Tibial artery (tissue), 4 donors: ENCODE measurements around the gene KLF13.

Source experiments
- DNase-seq, 2 donors: peaks; one replicate each; pipeline ENCODE4 v3.0.0-alpha.2; 2019
- H3K27ac ChIP-seq, 2 donors: fragments of 200-600 bp; sonication (generic) in 1 of 2; 1 replicate in 1 of 2; 2 replicates in 1 of 2; pipeline ENCODE4 v1.5.1; 2018 to 2019; ENCODE audit warnings: mild to moderate bottlenecking in 1 of 2
- H3K27me3 ChIP-seq, 2 donors: fragments of 200-600 bp; sonication (generic) in 1 of 2; one replicate each; pipeline versions ENCODE4 v1.5.1 to v1.6.0; 2016 to 2019
- H3K36me3 ChIP-seq, 3 donors: fragments of 200-600 bp; sonication (generic) in 2 of 3; one replicate each; pipeline ENCODE4 v1.5.1; 2016 to 2019; ENCODE audit warnings: mild to moderate bottlenecking in 2 of 3
- H3K4me1 ChIP-seq, 4 donors: fragments of 200-600 bp; sonication (generic) in 2 of 4; 1 replicate in 3 of 4; 2 replicates in 1 of 4; pipeline ENCODE4 v1.5.1; 2016 to 2019
- H3K4me3 ChIP-seq, 2 donors: fragments of 200-600 bp; sonication (generic) in 1 of 2; 1 replicate in 1 of 2; 2 replicates in 1 of 2; pipeline ENCODE4 v1.5.1; 2018 to 2019; ENCODE audit warnings: mild to moderate bottlenecking in 2 of 2
- H3K9me3 ChIP-seq, 3 donors: fragments of 200-600 bp; sonication (generic) in 1 of 3; one replicate each; pipeline ENCODE4 v1.5.1; 2016 to 2019
- CTCF ChIP-seq, 2 experiments: fragments of 200-600 bp in 1 of 2; fragments of 450-650 bp in 1 of 2; IDR thresholded peaks; one replicate each; pipeline ENCODE4 v1.5.1; 2017 to 2019; ENCODE audit warnings: antibody characterized with exemption in 2 of 2, mild to moderate bottlenecking in 1 of 2, moderate library complexity in 1 of 2
- intact Hi-C: fragments of 100-400 bp; cut with DNase I; formaldehyde crosslinking; loops from one replicate; pipeline ENCODE4 v1.15.0; 2023; ENCODE audit warnings: low total_unique reads

The KLF13 gene

DNA sequence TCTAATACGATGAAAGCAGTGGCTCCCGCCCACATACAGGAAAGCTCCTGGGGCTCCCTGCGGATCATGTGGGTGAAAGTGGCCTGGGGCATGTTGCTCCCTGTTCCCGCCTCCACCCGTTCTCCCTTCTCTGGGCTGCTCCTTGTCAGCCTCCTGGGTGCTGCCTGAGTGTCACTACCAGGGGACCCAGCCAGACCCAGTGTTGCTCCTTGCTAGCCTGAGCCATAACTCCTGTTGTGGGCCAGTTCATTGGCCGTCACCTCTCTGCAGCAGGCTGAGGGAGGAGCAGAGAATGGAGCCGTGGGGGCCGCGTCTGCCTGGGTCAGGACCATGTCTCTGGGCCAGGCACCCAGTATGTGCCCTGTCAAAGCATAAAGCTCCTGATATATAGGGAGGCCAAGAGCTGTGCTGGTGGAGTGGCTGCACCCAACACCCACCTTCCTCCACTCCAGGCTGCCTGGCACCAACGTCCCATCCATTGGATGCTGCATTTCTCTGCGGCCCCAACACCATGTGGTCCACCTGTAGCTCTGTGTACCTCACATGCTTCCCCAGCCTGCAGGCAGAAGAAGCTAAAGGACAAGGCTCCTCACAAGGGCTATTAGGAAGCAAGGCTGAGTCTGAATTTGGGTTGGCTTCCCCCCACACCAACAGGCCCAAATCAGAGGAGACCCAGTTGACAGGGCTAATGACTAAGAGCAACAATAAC, 40.5 kb downstream of the KLF13 start:
- Histone ChIP-seq H3K27me3 (no peaks in the 10 kb centered on the region), H3K4me1 (peaks cover 0 to 60% (median 37%) of the 10 kb centered on the region in 4 donors), H3K36me3 (peaks cover 1 to 4% (median 2%) of the 10 kb centered on the region in 3 donors), H3K9me3 (no peaks in the 10 kb centered on the region), H3K4me3 (no peak overlapping the region), H3K27ac (peak overlapping the region; percentile 78 to 79)
- DNase-seq, result peak; percentile 46 to 73
- TF ChIP-seq CTCF (IDR thresholded peaks at IDR 0.05), result no peak
- intact Hi-C loops, result no loop called here

- Histone ChIP-seq H3K9me3 (no peaks in the 10 kb centered on the region), H3K27me3 (no peaks in the 10 kb centered on the region), H3K4me1 (peaks cover 0 to 60% (median 41%) of the 10 kb centered on the region in 4 donors), H3K36me3 (peaks cover 4 to 10% (median 9%) of the 10 kb centered on the region in 3 donors), H3K27ac (peak overlapping the region; percentile 78 to 79), H3K4me3 (no peak overlapping the region)
- intact Hi-C loops, result no loop called here
- DNase-seq, result no peak
- no peak for TF ChIP-seq CTCF (IDR thresholded peaks at IDR 0.05)
Measured at GRCh38 chr15:31367730-31368344, 41.2 kb downstream of the KLF13 start.

DNA sequence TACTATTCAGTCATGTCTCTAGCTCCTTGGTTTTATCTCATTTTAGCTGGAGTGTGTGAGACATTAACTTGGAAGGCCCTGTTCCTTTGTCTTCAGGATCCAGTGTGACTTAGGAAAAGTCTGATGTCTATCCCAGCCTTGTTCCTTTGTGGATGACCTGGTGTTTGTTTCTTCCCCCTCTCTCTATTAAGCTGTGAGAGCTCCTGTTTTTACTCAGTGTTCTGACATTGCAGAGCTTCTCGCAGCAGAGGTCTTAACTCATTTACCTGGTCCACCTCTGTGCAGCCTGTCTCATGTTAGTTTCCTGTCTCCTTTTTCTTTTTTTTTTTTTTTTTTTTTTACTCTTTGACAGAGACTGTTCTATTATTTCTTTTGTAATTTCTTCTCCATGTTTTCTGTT, 43.1 kb downstream of the KLF13 start:
- DNase-seq, result no peak
- intact Hi-C loops, result loop anchor here (10.0 kb wide), 1 partner anchor 65 kb away; no protein-coding TSS in a partner anchor
- TF ChIP-seq CTCF (IDR thresholded peaks at IDR 0.05), result no peak
- no peaks in the 10 kb centered on the region for H3K9me3 ChIP-seq
- no peak overlapping the region for H3K27ac ChIP-seq
- H3K36me3 ChIP-seq, result peaks cover 4 to 26% (median 19%) of the 10 kb centered on the region in 3 donors
- no peaks in the 10 kb centered on the region for H3K27me3 ChIP-seq
- peaks cover 0 to 61% (median 49%) of the 10 kb centered on the region in 4 donors for H3K4me1 ChIP-seq
- H3K4me3 ChIP-seq, result no peak overlapping the region

DNA sequence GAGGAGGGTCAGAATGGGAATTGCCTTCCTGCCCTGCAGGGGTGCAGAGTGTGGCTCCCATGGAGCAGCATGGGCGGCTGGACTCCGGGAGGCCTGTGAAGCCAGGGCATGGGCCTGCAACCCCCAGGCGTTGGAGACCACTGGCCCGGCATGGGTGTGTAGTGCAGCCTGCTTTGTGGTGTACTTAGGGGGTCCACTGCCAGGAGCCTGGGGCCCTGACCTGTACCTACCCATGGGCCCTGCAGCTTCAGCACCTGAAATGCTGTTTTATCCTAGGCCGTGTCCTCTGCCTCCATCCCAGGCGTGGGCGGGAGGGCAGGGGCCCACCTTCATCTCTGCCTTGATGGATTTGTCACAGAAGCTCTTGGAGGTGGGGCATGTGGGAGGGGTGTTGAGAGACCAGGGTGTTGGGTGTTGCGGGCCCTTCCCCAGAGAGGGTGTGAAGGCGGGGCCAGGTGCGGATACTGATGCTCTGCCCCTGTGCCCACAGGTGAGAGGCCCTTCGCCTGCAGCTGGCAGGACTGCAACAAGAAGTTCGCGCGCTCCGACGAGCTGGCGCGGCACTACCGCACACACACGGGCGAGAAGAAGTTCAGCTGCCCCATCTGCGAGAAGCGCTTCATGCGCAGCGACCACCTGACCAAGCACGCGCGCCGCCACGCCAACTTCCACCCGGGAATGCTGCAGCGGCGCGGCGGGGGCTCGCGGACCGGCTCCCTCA, 45.0 kb downstream of the KLF13 start:
- Histone ChIP-seq H3K27ac (no peak overlapping the region), H3K36me3 (peaks cover 4 to 38% (median 19%) of the 10 kb centered on the region in 3 donors), H3K4me1 (peaks cover 0 to 52% (median 33%) of the 10 kb centered on the region in 4 donors), H3K4me3 (no peak overlapping the region), H3K27me3 (no peaks in the 10 kb centered on the region), H3K9me3 (no peaks in the 10 kb centered on the region)
- no peak for DNase-seq
- TF ChIP-seq CTCF (IDR thresholded peaks at IDR 0.05), result no peak
- intact Hi-C loops, result loop anchor here (10.0 kb wide), 1 partner anchor 63 kb away; no protein-coding TSS in a partner anchor

- Histone ChIP-seq H3K4me1 (peaks cover 0 to 42% (median 29%) of the 10 kb centered on the region in 4 donors), H3K27me3 (no peaks in the 10 kb centered on the region), H3K36me3 (peaks cover 4 to 41% (median 19%) of the 10 kb centered on the region in 3 donors), H3K4me3 (no peak overlapping the region), H3K27ac (peak overlapping the region in 1 of 2 donors; percentile 6), H3K9me3 (no peaks in the 10 kb centered on the region)
- DNase-seq, result peak in 1 of 2 donors; percentile 54
- intact Hi-C loops, result loop anchor here (10.0 kb wide), 1 partner anchor 62 kb away; no protein-coding TSS in a partner anchor
- TF ChIP-seq CTCF (IDR thresholded peaks at IDR 0.05), result no peak
Measured at GRCh38 chr15:31372635-31373091, 46.0 kb downstream of the KLF13 start.
